ENCODE data around the gene CALHM3.

The CALHM3 gene

GRCh38 chr10:103447187-103447586 is 31.9 kb downstream of the CALHM3 start:
- no peak for DNase-seq

- DNase-seq = no peak
Observed at GRCh38 chr10:103445767-103446567, 33.1 kb downstream of the CALHM3 start.

GRCh38 chr10:103445366-103445765 is 33.7 kb downstream of the CALHM3 start:
- no peak for DNase-seq

- no peak for DNase-seq
Observed at GRCh38 chr10:103444478-103444877, 34.6 kb downstream of the CALHM3 start.

GRCh38 chr10:103443475-103444185 is 35.4 kb downstream of the CALHM3 start:
- no peak for DNase-seq

GRCh38 chr10:103442031-103442461 is 37.0 kb downstream of the CALHM3 start:
- DNase-seq = no peak

GRCh38 chr10:103441611-103442010 is 37.4 kb downstream of the CALHM3 start:
- no peak for DNase-seq

GRCh38 chr10:103441206-103441605 is 37.8 kb downstream of the CALHM3 start:
- DNase-seq = no peak

GRCh38 chr10:103440416-103440815 is 38.6 kb downstream of the CALHM3 start:
- no peak for DNase-seq

GRCh38 chr10:103439776-103440175 is 39.3 kb downstream of the CALHM3 start:
- DNase-seq = no peak

GRCh38 chr10:103433858-103434257 is 45.2 kb downstream of the CALHM3 start:
- DNase-seq = no peak

GRCh38 chr10:103431902-103432301 is 47.1 kb downstream of the CALHM3 start:
- DNase-seq = no peak

- no peak for DNase-seq
Observed at GRCh38 chr10:103429647-103430046, 49.4 kb downstream of the CALHM3 start.

GRCh38 chr10:103428989-103429643 is 49.9 kb downstream of the CALHM3 start:
- DNase-seq = no peak

GRCh38 chr10:103427866-103428265 is 51.2 kb downstream of the CALHM3 start:
- no peak for DNase-seq

GRCh38 chr10:103423748-103424147 is 55.3 kb downstream of the CALHM3 start:
- DNase-seq = no peak

All from stimulated activated naive CD4-positive, alpha-beta T cell treated with Interleukin-2 at 50 U/mL for 16 hours (primary cell).